Lung (tissue), 12 donors: ENCODE data around the gene LARGE1. TPM values are rescaled to one million over a fixed set of nuclear protein-coding genes. Genes with fewer than 3 reads are reported as not detected.

ENCODE experiments used
- ATAC-seq: fragments of 200-7000 bp; cut with Tn5 transposase; one replicate; pipeline ENCODE4 v1.9.1; 2020; ENCODE audit warnings: moderate number of reproducible peaks; ENCODE audit not compliant: insufficient read depth, low FRiP score
- DNase-seq, 3 donors: peaks; one replicate each; pipeline ENCODE4 v3.0.0-alpha.2; 2013 to 2017
- H3K27ac ChIP-seq, 2 donors: one replicate each; pipeline ENCODE4 v1.5.1; 2013; ENCODE audit warnings: mild to moderate bottlenecking in 2 of 2, moderate library complexity in 2 of 2, control low read depth in 1 of 2, inconsistent platforms in 1 of 2, low read depth in 1 of 2, low read length in 1 of 2
- H3K27me3 ChIP-seq, 3 donors: one replicate each; pipeline ENCODE4 v1.5.1; 2013; ENCODE audit warnings: low read length in 2 of 3; ENCODE audit not compliant: control insufficient read depth in 3 of 3, insufficient read depth in 3 of 3
- H3K36me3 ChIP-seq, 4 donors: one replicate each; pipeline ENCODE4 v1.5.1; 2013; ENCODE audit warnings: low read length in 4 of 4, mild to moderate bottlenecking in 1 of 4, moderate library complexity in 1 of 4; ENCODE audit not compliant: control insufficient read depth in 4 of 4, insufficient read depth in 4 of 4
- H3K4me1 ChIP-seq, 5 donors: one replicate each; pipeline ENCODE4 v1.5.1; 2013; ENCODE audit warnings: low read length in 5 of 5, mild to moderate bottlenecking in 2 of 5, moderate library complexity in 1 of 5; ENCODE audit not compliant: control insufficient read depth in 5 of 5, insufficient read depth in 5 of 5
- H3K4me3 ChIP-seq: one replicate; pipeline ENCODE4 v1.5.1; 2013; ENCODE audit warnings: mild to moderate bottlenecking, control low read depth, moderate library complexity
- H3K9ac ChIP-seq, 2 donors: one replicate each; pipeline ENCODE4 v1.5.1; 2013; ENCODE audit warnings: low read length in 2 of 2, control low read depth in 1 of 2; ENCODE audit not compliant: insufficient read depth in 1 of 2
- H3K9me3 ChIP-seq, 4 donors: one replicate each; pipeline ENCODE4 v1.5.1; 2013; ENCODE audit warnings: low read length in 3 of 4, mild to moderate bottlenecking in 1 of 4, moderate library complexity in 1 of 4; ENCODE audit not compliant: control insufficient read depth in 4 of 4, insufficient read depth in 3 of 4
- WGBS, 2 donors: extraction: QIAGEN DNeasy Blood & Tissue Kit; methylation state at CpG; one replicate each; pipeline ENCODE4 v1.1.7; 2013; 5-methylcytosine and 5-hydroxymethylcytosine counted together
- polyA plus RNA-seq, 2 donors: library from polyadenylated mRNA; stranded (reverse); fragments of 200-250 nt; gene quantifications; one replicate each; pipeline ENCODE4 v1.2.1, GENCODE V29; 2013
- total RNA-seq, 2 donors: library from RNA; depleted of rRNA in 1 of 2; stranded (reverse); fragments of >200 nt in 1 of 2; gene quantifications; one replicate each; pipeline ENCODE4 v1.2.1, GENCODE V29; 2014 to 2021
- TF ChIP-seq, protein P1 (sequence below): IDR thresholded peaks from 2 replicates; pipeline ENCODE4 v1.5.1; 2012; ENCODE audit warnings: mild to moderate bottlenecking; ENCODE audit errors: control extremely low read depth, extremely low read depth
- donor health status: control.
- donor health status: control.
- donor health status: Bipolar disorder and iron deficiency.
- donor health status: healthy.
- donor health status: DM: yes; HTN: yes; CAD: no.

The LARGE1 gene
- total and polyA plus RNA-seq, 4 donors, result 2.9 to 41.1 (median 15.4) TPM

DNA sequence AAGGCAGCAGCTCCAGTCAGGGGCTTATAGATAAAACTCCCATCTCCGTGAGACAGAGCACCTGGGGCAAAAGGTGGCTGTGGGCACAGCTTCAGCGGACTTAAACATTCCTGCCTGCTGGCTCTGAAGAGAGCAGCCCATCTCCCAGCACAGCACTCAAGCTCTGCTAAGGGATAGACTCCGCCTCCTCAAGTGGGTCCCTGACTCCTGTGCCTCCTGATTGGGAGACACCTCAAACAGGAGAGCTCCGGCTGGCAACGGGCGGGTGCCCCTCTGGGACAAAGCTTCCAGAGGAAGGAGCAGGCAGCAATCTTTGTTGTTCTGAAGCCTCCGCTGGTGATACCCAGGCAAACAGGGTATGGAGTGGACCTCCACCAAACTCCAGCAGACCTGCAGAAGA is 279.4 kb downstream of the LARGE1 start:
- 93 to 94% methylated on average over 7 of the region's 7 CpGs for WGBS, 2 donors
- Histone ChIP-seq H3K9ac (no peak overlapping the region), H3K4me3 (no peak overlapping the region), H3K9me3 (peaks cover 0 to 6% (median 3%) of the 10 kb centered on the region in 4 donors), H3K27me3 (no peaks in the 10 kb centered on the region), H3K36me3 (no peaks in the 10 kb centered on the region), H3K4me1 (peaks cover 0 to 4% (median 0%) of the 10 kb centered on the region in 5 donors), H3K27ac (no peak overlapping the region)
- no peak for DNase-seq
- no peak for ATAC-seq
- TF ChIP-seq, protein P1, sequence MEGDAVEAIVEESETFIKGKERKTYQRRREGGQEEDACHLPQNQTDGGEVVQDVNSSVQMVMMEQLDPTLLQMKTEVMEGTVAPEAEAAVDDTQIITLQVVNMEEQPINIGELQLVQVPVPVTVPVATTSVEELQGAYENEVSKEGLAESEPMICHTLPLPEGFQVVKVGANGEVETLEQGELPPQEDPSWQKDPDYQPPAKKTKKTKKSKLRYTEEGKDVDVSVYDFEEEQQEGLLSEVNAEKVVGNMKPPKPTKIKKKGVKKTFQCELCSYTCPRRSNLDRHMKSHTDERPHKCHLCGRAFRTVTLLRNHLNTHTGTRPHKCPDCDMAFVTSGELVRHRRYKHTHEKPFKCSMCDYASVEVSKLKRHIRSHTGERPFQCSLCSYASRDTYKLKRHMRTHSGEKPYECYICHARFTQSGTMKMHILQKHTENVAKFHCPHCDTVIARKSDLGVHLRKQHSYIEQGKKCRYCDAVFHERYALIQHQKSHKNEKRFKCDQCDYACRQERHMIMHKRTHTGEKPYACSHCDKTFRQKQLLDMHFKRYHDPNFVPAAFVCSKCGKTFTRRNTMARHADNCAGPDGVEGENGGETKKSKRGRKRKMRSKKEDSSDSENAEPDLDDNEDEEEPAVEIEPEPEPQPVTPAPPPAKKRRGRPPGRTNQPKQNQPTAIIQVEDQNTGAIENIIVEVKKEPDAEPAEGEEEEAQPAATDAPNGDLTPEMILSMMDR, result no peak

DNA sequence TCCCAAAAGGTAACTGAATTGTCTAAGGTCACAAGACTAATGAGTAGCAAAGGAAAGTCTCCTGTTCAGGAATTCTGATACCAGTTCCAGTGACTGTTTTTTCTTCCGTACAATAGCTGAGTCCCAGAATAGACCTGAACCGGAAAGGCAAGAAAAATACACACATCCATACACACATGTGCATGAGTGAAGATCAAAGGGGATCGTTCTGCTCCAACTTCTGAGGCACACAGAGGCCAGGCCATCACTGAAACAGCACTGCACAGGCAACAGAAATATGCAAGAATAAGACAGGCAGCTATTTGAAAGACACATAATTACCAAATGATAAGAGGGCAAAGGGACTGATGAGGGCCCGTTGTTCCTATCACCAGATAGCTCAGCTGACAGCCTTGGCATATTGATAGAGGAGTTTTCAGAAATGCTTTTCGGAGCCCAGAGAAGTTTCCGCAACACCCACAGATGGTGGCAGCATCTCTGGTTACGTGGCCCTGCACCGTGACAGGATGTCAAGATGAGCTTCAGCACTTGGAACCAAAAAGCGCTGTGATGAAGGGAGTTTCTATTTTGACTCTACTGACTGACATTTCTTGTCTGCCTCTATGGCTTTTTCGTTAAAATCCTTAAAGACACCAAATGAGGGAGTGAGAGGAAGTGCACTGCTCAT is 280.6 kb downstream of the LARGE1 start:
- Histone ChIP-seq H3K4me1 (peaks cover 0 to 4% (median 0%) of the 10 kb centered on the region in 5 donors), H3K27me3 (no peaks in the 10 kb centered on the region), H3K9me3 (peaks cover 0 to 6% (median 3%) of the 10 kb centered on the region in 4 donors), H3K36me3 (no peaks in the 10 kb centered on the region), H3K27ac (no peak overlapping the region), H3K9ac (no peak overlapping the region), H3K4me3 (no peak overlapping the region)
- DNase-seq (no peak), ATAC-seq (no peak)
- WGBS, 2 donors, result 76 to 77% methylated on average over 10 of the region's 10 CpGs
- TF ChIP-seq, protein P1, result no peak

DNA sequence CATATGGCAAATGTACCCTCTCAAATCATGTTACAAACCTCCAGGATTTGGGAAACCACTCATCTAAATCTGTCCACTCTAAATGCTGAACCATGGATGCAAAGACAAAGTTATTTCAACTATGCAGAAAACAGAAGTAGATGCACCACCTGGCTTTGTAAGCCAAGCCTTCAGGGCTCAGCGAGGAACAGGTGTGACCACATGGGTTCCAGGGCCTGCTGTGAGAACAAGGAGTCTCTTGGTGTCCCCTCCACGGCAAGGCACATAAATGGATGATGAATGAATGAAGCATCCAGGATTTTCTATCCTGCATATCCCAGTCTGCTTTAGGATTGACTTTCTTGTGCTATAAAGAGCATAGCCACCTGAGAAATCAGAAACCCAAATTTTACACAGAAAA is 284.5 kb downstream of the LARGE1 start:
- no peak overlapping the region for H3K4me3 ChIP-seq
- H3K9me3 ChIP-seq, result peaks cover 0 to 6% (median 3%) of the 10 kb centered on the region in 4 donors
- WGBS, 2 donors, result 43 to 90% methylated on average over 2 of the region's 2 CpGs
- no peaks in the 10 kb centered on the region for H3K27me3 ChIP-seq
- DNase-seq (no peak), ATAC-seq (no peak)
- TF ChIP-seq, protein P1, result no peak
- H3K36me3 ChIP-seq, result no peaks in the 10 kb centered on the region
- no peak overlapping the region for H3K9ac ChIP-seq
- peaks cover 0 to 4% (median 0%) of the 10 kb centered on the region in 5 donors for H3K4me1 ChIP-seq
- no peak overlapping the region for H3K27ac ChIP-seq
